ENCODE data around the gene IER2.

IER2 gene

DNA sequence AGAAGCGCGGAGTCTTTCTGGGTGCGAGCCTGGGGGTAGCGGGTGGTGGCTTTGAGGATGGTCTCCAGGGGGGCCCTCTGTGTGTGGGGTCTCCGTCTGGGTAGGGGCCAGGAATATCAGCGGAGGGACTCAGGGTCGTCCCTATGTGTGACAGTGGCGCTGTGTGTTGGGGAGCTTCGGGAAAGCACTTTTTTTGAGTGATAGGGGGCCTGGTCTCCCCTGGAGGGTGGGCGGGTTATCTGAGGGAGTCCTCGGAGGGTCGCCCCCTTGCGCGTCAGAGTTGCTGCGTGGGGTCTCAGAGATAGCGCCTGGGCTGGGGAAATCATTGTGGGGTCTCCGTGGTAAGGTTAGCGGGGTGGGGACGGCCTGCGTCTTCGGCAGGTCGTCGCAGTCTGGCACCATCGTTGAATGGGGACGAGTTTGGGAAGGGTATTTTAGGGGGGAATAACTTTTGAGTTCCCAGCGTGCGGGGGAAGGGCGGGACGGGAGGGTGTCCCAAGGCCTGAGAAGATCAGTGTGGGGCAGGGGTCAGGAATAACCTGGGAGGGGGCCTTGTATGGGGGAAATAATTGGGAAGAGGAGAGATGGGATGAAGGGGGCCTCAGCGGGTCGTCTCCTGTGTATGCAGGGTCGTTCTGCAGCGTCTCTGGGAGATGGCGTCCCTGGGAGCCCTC is 857 bp downstream of the IER2 start:
- peaks cover under 1% of the 10 kb centered on the region for H3K4me1 ChIP-seq (ENCODE audit: insufficient read depth, low read length)
- no peaks in the 10 kb centered on the region for H3K27me3 ChIP-seq (ENCODE audit: insufficient read depth, low read length)
- under 1% methylated on average over 34 of the region's 34 CpGs for WGBS

DNA sequence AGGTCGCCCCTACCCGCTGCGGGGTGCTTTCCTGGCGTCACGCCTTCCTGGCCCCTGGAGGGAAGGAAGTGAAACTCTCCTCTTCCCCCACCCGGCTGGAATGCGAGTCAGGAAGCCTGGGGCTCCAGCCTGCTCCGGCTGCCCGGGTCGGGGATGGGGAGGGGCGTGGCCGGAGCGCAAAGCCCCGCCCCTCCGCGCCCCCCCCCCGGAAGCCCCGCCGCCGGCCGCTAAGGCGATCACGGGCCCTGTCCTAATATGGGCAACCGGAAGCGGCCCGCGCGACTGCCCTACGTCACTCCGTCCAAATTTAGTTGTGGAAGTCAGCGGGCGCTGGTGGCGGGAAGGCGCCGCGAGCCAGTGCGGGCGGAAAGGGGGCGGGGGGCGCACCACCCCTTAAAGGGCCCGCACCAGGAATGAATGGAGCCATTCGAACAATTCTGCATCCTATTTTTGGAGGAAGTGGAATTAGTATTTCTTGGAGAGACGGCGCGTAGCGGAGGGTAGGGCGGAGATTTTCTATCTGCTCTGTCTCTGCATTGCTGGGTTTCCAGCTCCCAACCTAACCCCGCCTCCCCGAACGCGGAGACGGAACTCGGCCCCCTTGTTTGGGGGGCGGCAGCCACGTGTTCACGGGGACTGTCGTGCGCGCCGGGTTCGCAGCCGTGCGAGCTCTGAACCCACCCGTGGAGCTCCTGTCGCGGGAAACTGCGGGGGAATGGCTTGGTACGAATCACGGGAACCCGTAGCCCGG is 1.6 kb downstream of the IER2 start:
- WGBS = under 1% methylated on average over 65 of the region's 71 CpGs

More for the DNA sequence above, 857 bp downstream of the IER2 start:
- Histone ChIP-seq H3K27ac (ENCODE audit: low read depth, low read length) (peak overlapping the region; percentile 96), H3K9ac (ENCODE audit: low read depth, low read length) (peak overlapping the region; percentile 88), H3K36me3 (ENCODE audit: insufficient read depth, low read length) (peaks cover 3% of the 10 kb centered on the region; the same call in 1 of the 2 replicates), H3K4me3 (ENCODE audit: low read length) (peak overlapping the region; percentile 82), H3K9me3 (ENCODE audit: insufficient read depth, low read depth, low read length) (no peaks in the 10 kb centered on the region)

DNA sequence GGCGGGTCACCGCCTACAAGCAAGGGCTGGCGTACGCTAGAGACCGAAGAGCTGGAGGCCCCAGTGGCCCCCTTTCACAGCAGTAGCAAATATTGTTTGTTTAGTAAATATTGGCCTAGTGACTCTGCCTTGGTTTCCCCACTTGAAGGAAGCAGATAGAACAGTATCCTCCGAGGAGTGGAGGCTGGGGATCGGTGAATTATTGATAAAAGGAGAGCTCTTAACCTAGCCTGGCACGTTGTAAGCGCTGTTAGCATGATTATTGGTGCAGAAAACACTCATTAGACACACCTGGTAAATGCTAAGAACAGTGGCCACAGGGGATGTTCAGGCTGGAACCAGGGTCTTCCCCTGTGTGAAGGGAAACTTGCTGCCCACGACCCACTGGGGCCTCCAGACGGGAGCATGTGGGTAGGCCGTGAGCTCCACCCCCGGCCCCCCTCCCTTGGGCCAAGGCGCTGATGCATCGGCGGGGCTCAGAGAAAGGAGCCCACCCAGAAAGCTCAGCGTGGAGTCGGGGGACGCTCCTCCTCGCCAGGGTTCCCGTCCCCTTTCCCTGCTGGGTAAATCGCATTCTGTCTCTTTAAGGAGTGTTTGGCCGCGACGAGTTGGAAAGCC is 2.3 kb downstream of the IER2 start:
- WGBS = under 1% methylated on average over 25 of the region's 25 CpGs
- H3K27ac ChIP-seq (ENCODE audit: low read depth, low read length) = peak overlapping the region; percentile 100
- peaks cover 5% of the 10 kb centered on the region for H3K4me1 ChIP-seq (ENCODE audit: insufficient read depth, low read length)
- peaks cover 3% of the 10 kb centered on the region; the same call in 1 of the 2 replicates for H3K36me3 ChIP-seq (ENCODE audit: insufficient read depth, low read length)
- H3K9ac ChIP-seq (ENCODE audit: low read depth, low read length) = peak overlapping the region; percentile 95
- no peaks in the 10 kb centered on the region for H3K27me3 ChIP-seq (ENCODE audit: insufficient read depth, low read length)
- H3K9me3 ChIP-seq (ENCODE audit: insufficient read depth, low read depth, low read length) = no peaks in the 10 kb centered on the region
- peak overlapping the region; percentile 89 for H3K4me3 ChIP-seq (ENCODE audit: low read length)

More for the DNA sequence above, 1.6 kb downstream of the IER2 start:
- H3K9me3 ChIP-seq (ENCODE audit: insufficient read depth, low read depth, low read length) = no peaks in the 10 kb centered on the region
- peaks cover 5% of the 10 kb centered on the region for H3K4me1 ChIP-seq (ENCODE audit: insufficient read depth, low read length)
- peak overlapping the region; percentile 100 for H3K27ac ChIP-seq (ENCODE audit: low read depth, low read length)
- H3K4me3 ChIP-seq (ENCODE audit: low read length) = peak overlapping the region; percentile 89
- no peaks in the 10 kb centered on the region for H3K27me3 ChIP-seq (ENCODE audit: insufficient read depth, low read length)
- H3K36me3 ChIP-seq (ENCODE audit: insufficient read depth, low read length) = peaks cover 3% of the 10 kb centered on the region; the same call in 1 of the 2 replicates
- H3K9ac ChIP-seq (ENCODE audit: low read depth, low read length) = peak overlapping the region; percentile 95

DNA sequence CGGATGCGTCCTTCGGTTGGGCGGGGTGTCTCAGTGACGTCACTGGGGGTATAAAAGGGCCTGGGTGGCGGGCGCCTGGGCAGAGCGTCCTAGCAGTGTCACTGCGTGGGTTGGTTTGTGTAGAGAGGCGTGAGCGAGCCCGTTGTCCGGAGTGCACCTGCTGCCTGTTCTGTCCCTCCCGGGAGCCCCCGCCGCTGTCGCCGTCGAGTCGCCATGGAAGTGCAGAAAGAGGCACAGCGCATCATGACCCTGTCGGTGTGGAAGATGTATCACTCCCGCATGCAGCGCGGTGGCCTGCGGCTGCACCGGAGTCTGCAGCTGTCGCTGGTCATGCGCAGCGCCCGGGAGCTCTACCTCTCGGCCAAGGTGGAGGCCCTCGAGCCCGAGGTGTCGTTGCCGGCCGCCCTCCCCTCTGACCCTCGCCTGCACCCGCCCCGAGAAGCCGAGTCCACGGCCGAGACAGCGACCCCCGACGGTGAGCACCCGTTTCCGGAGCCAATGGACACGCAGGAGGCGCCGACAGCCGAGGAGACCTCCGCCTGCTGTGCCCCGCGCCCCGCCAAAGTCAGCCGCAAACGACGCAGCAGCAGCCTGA is 2.9 kb downstream of the IER2 start:
- H3K27me3 ChIP-seq (ENCODE audit: insufficient read depth, low read length) = no peaks in the 10 kb centered on the region
- peak overlapping the region; percentile 89 for H3K4me3 ChIP-seq (ENCODE audit: low read length)
- peaks cover 5% of the 10 kb centered on the region for H3K4me1 ChIP-seq (ENCODE audit: insufficient read depth, low read length)
- WGBS = under 1% methylated on average over 59 of the region's 59 CpGs
- no peaks in the 10 kb centered on the region for H3K9me3 ChIP-seq (ENCODE audit: insufficient read depth, low read depth, low read length)
- peaks cover 3% of the 10 kb centered on the region; the same call in 1 of the 2 replicates for H3K36me3 ChIP-seq (ENCODE audit: insufficient read depth, low read length)
- H3K27ac ChIP-seq (ENCODE audit: low read depth, low read length) = peak overlapping the region; percentile 100
- H3K9ac ChIP-seq (ENCODE audit: low read depth, low read length) = peak overlapping the region; percentile 95

DNA sequence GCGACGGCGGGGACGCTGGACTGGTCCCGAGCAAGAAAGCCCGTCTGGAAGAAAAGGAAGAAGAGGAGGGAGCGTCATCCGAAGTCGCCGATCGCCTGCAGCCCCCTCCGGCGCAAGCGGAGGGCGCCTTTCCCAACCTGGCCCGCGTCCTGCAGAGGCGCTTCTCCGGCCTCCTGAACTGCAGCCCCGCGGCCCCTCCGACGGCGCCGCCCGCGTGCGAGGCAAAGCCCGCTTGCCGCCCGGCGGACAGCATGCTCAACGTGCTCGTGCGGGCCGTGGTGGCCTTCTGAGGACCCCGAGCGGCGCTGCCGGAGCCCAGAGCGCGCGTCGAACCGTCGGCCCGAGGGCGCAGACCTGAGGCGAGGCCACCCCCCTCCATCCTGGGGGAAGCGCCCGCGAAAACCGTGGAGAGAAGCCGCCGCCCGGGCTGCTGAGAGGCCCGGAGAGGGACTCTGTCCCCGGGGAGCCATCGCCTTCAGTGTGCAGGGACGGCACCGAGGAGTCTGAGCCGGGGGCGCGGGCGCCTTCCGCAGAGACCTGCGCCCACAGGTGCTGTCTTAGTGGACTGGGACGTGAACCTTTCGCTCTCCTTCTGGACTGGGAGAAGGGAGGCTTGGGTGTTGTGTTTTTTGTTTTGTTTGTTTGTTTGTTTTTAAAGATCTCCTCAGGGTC is 3.5 kb downstream of the IER2 start:
- under 1% methylated on average over 69 of the region's 69 CpGs for WGBS
- Histone ChIP-seq H3K4me3 (ENCODE audit: low read length) (peak overlapping the region; percentile 89), H3K27me3 (ENCODE audit: insufficient read depth, low read length) (no peaks in the 10 kb centered on the region), H3K36me3 (ENCODE audit: insufficient read depth, low read length) (peaks cover 3% of the 10 kb centered on the region; the same call in 1 of the 2 replicates), H3K9ac (ENCODE audit: low read depth, low read length) (peak overlapping the region; percentile 95), H3K27ac (ENCODE audit: low read depth, low read length) (peak overlapping the region; percentile 90), H3K4me1 (ENCODE audit: insufficient read depth, low read length) (peaks cover 5% of the 10 kb centered on the region), H3K9me3 (ENCODE audit: insufficient read depth, low read depth, low read length) (no peaks in the 10 kb centered on the region)

DNA sequence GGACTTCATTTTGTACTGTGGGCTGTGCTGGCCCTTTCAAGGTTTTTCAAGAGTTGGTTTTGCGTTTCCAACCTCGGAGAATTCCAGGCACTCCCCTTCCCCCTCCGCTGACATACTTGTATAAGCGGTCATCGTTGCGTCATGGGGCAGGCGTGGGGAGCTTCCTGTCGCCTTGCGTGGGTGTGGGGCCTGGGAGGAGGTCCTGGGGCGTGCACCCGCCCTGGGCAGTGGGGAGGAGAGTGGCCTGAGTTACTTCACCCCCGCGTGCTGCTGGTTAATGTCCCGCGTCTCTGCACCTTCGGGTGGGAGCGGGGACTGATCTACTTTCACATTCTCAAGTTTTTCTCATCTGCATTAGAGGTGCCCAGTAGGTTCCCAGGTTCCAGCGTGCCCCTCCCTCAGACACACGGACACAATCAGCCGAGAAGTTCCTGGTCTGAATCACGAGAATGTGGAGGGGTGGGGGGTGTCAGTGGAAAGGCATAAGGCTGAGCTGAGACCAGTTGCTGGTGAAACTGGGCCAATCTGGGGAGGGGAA is 4.1 kb downstream of the IER2 start:
- peak overlapping the region; percentile 95 for H3K9ac ChIP-seq (ENCODE audit: low read depth, low read length)
- peak overlapping the region; percentile 90 for H3K27ac ChIP-seq (ENCODE audit: low read depth, low read length)
- H3K9me3 ChIP-seq (ENCODE audit: insufficient read depth, low read depth, low read length) = no peaks in the 10 kb centered on the region
- peaks cover 5% of the 10 kb centered on the region for H3K4me1 ChIP-seq (ENCODE audit: insufficient read depth, low read length)
- peaks cover 3% of the 10 kb centered on the region; the same call in 1 of the 2 replicates for H3K36me3 ChIP-seq (ENCODE audit: insufficient read depth, low read length)
- peak overlapping the region; percentile 89 for H3K4me3 ChIP-seq (ENCODE audit: low read length)
- H3K27me3 ChIP-seq (ENCODE audit: insufficient read depth, low read length) = no peaks in the 10 kb centered on the region
- WGBS = 1% methylated on average over 20 of the region's 21 CpGs

DNA sequence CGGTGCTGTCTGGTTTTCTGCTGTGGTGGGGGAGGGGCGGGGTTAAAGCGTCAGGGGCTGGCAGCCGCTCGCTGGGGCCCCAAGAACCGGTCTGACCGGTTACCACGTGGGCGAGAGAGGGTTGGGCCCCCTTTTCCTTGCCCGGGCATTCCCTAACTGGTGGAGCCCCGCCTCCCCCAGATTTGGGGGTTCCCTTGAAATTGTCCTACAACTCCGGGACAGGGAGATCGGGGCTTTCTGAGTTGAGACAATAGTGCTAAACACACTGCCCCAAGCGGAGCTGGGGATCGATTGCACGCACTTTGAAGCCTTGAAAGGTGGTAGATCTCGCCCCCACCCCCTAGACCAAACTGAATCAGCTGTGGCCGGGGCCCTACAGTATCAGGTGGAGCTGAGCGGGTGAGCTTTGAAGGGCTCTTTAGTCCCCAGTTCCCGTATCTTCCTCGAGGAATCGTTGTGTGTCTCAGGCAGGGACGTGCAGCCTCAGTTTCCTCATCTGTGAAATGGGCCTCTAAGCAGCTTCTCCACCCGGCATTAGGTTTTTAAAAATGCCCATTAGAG is 4.8 kb downstream of the IER2 start:
- WGBS = under 1% methylated on average over 24 of the region's 24 CpGs
- H3K36me3 ChIP-seq (ENCODE audit: insufficient read depth, low read length) = peaks cover 3% of the 10 kb centered on the region; the same call in 1 of the 2 replicates
- H3K9ac ChIP-seq (ENCODE audit: low read depth, low read length) = peak overlapping the region; percentile 95
- H3K27ac ChIP-seq (ENCODE audit: low read depth, low read length) = peak overlapping the region; percentile 90
- no peaks in the 10 kb centered on the region for H3K9me3 ChIP-seq (ENCODE audit: insufficient read depth, low read depth, low read length)
- no peaks in the 10 kb centered on the region for H3K27me3 ChIP-seq (ENCODE audit: insufficient read depth, low read length)
- peak overlapping the region; percentile 89 for H3K4me3 ChIP-seq (ENCODE audit: low read length)
- H3K4me1 ChIP-seq (ENCODE audit: insufficient read depth, low read length) = peaks cover 5% of the 10 kb centered on the region

DNA sequence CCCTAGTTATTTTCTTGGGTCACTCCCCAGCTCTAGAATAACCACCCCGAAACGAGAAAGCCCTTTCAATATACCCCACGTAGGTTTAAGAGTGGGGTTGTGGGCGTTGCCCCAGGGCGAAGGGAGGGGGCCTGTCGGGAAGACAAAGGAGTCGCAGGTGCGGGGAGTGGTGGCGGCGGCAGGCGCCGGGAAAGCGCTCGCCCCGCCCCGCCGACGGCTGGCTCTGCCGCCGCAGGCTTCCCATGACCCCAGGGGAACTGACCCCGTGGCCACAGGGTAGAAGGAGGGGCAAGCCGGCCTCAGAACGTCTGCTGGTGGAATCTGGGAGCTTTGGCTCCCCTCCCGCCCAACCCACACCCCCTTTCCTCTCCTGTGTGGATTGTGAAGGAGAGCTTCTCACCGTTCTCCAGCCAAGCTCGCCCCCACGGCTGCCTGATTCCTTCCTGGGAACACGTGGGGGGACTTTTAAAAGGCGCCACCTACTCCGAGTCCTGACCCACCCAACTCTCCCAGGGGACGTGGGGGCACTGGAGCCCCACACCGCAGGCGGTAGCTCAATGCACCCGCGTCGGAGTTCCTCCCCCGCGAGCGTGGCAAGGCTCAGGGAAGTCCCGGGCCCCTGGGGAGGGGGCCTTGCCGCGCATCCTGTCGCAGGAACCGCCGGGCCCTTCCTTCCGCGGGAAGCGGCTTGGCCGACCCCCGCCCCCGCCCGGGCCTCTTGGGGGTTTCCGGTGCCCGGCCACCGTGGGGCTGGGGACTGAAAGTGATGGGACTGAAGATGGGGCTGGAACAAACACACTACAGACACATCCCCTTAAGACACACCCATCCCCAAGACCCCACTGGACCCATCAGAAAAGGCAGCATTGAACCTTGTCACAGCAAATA is 5.5 kb downstream of the IER2 start:
- 2% methylated on average over 44 of the region's 55 CpGs for WGBS
- H3K27me3 ChIP-seq (ENCODE audit: insufficient read depth, low read length) = no peaks in the 10 kb centered on the region
- H3K27ac ChIP-seq (ENCODE audit: low read depth, low read length) = peak overlapping the region; percentile 90
- peak overlapping the region; percentile 95 for H3K9ac ChIP-seq (ENCODE audit: low read depth, low read length)
- peak overlapping the region; percentile 89 for H3K4me3 ChIP-seq (ENCODE audit: low read length)
- H3K36me3 ChIP-seq (ENCODE audit: insufficient read depth, low read length) = peaks cover 3% of the 10 kb centered on the region; the same call in 1 of the 2 replicates
- no peaks in the 10 kb centered on the region for H3K9me3 ChIP-seq (ENCODE audit: insufficient read depth, low read depth, low read length)
- H3K4me1 ChIP-seq (ENCODE audit: insufficient read depth, low read length) = peaks cover 5% of the 10 kb centered on the region

DNA sequence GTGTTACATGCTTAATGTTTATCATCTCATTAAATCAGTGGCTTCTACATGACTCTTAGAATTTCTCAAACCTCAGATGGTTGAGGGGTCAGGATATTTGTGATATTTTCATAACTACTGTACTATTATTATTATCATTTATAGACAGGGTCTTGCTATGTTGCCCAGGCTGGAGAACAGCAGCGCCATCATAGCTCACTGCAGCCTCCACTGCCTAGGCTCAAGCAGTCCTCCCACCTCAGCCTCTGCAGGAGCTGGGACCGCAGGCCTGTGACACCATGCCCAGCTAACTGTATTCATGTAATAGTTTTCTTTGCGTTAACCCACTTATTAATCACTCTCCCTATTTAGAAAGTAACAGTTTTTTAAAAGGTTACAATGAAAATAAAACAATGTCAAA is 9.5 kb downstream of the IER2 start:
- 95% methylated on average over 2 of the region's 3 CpGs for WGBS
- Histone ChIP-seq H3K9me3 (ENCODE audit: insufficient read depth, low read depth, low read length) (no peaks in the 10 kb centered on the region), H3K27me3 (ENCODE audit: insufficient read depth, low read length) (no peaks in the 10 kb centered on the region), H3K36me3 (ENCODE audit: insufficient read depth, low read length) (no peaks in the 10 kb centered on the region), H3K9ac (ENCODE audit: low read depth, low read length) (no peak overlapping the region), H3K27ac (ENCODE audit: low read depth, low read length) (no peak overlapping the region), H3K4me3 (ENCODE audit: low read length) (no peak overlapping the region), H3K4me1 (ENCODE audit: insufficient read depth, low read length) (peaks cover 15% of the 10 kb centered on the region)
